ENCODE measurements around the gene HJV. TPM values are rescaled to one million over a fixed set of nuclear protein-coding genes. Genes with fewer than 3 reads are reported as not detected.

Gene HJV
- total and polyA plus RNA-seq, 2 of the 8 experiments (the other 6 are each of a cell fraction or from before 2014, with no cell fraction given): 0.32 to 0.70 TPM

DNA sequence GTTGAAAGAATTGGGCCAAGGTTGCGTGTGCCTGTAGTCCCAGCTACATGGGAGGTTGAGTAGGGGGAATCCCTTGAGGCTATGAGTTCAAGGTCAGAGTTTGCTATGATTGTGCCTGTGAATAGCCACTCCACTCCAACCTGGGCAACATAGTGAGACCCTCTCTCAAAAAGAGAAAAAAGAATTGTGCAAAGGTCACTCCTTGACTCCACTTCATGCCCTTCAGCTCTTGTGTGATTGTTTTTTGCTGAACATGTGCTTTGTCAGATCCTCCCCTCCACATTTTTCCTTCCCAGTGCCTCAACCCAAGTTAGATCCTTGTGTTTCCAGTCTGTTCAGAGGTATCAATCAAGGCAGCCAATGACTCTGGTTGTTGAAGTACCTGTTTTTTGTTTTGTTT is 33.6 kb downstream of the HJV start:
- no peak overlapping the region for H2AFZ ChIP-seq (ENCODE audit: low read length)
- H3K79me1 ChIP-seq (ENCODE audit: low read depth, low read length): no peaks in the 10 kb centered on the region
- no peak overlapping the region for H3K9ac ChIP-seq (replicated peaks in 1 of 4; ENCODE audit: extremely low read depth in 1 of 4, low read depth in 3 of 4, low read length in 3 of 4)
- H2BK120ac ChIP-seq (replicated peaks; ENCODE audit: low read depth, low read length): no peak overlapping the region
- DNase-seq (ENCODE audit: low read depth in 1 of 2, low spot score in 2 of 2) (no peak), FAIRE-seq (no peak)
- H3K79me2 ChIP-seq (ENCODE audit: control insufficient read depth in 1 of 2, insufficient read depth in 2 of 2, low read length in 2 of 2): no peaks in the 10 kb centered on the region
- H4K91ac ChIP-seq (replicated peaks; ENCODE audit: insufficient read length, low read length): no peak overlapping the region
- H3K4me3 ChIP-seq (ENCODE audit: extremely low read depth in 1 of 4, insufficient read depth in 2 of 4, low read depth in 3 of 4, low read length in 4 of 4): no peak overlapping the region
- H4K8ac ChIP-seq (ENCODE audit: extremely low read depth, insufficient read depth, low read length): no peak overlapping the region
- no peak overlapping the region for H3K18ac ChIP-seq (ENCODE audit: extremely low read depth, low read length)
- H4K20me1 ChIP-seq (replicated peaks in 1 of 2; ENCODE audit: control insufficient read depth in 1 of 2, insufficient read depth in 2 of 2, low read length in 2 of 2): no peaks in the 10 kb centered on the region
- no peaks in the 10 kb centered on the region for H3K23me2 ChIP-seq (ENCODE audit: low read depth, low read length)
- CTCF ChIA-PET (ENCODE audit: partially characterized antibody): interaction anchor here (0.9 to 12.6 kb wide), 5 partner anchors 10 to 97 kb away, joined by 3 to 93 read pairs (median 6); partner anchors contain the start of gene ITGA10
- no peaks in the 10 kb centered on the region for H3K9me3 ChIP-seq (ENCODE audit: insufficient read depth in 2 of 2, low read depth in 1 of 2, low read length in 1 of 2)
- no peak overlapping the region for H3K14ac ChIP-seq (ENCODE audit: insufficient read length)
- H3K56ac ChIP-seq (replicated peaks; ENCODE audit: insufficient read length, low read depth, low read length): no peak overlapping the region
- WGBS, 2 experiments (ENCODE audit: extremely low coverage in 1 of 2, insufficient coverage in 1 of 2, insufficient read length in 1 of 2, insufficient replicate concordance in 2 of 2, low coverage in 1 of 2, low lambda C conversion rate in 2 of 2, missing lambda C conversion rate in 1 of 2): 94% methylated on average over 1 of the region's 1 CpG; no CpG with 5 or more reads in 1 of the 2 experiments
- H3K4ac ChIP-seq (replicated peaks; ENCODE audit: insufficient read length, low read depth, low read length): no peak overlapping the region
- H3K36me3 ChIP-seq (ENCODE audit: control insufficient read depth in 2 of 4, insufficient read depth in 4 of 4, low read length in 3 of 4): peaks cover 1 to 9% (median 4%) of the 10 kb centered on the region in 4 experiments; a peak in 5 of 8 replicates
- no peak overlapping the region for H2BK12ac ChIP-seq (ENCODE audit: low read depth, low read length)
- no peak overlapping the region for H3K27ac ChIP-seq (ENCODE audit: low read depth, low read length)
- H3K4me2 ChIP-seq (ENCODE audit: insufficient read depth in 1 of 2, low read depth in 2 of 2, low read length in 2 of 2): no peak overlapping the region
- H4K5ac ChIP-seq (ENCODE audit: insufficient read length, low read depth, low read length): no peak overlapping the region
- no peak for TF ChIP-seq EGR1 (IDR thresholded peaks at IDR 0.05; ENCODE audit: borderline replicate concordance, low read depth, low read length)
- TF ChIP-seq POLR2AphosphoS5 (IDR thresholded peaks at IDR 0.05; ENCODE audit: low read depth, low read length): no peak
- no peak for TF ChIP-seq CTBP2 (IDR thresholded peaks at IDR 0.05; ENCODE audit: borderline replicate concordance, insufficient read depth, insufficient read length, low read length)
- TF ChIP-seq TCF12 (IDR thresholded peaks at IDR 0.05; ENCODE audit: low read depth, low read length): no peak
- TF ChIP-seq, protein P1, sequence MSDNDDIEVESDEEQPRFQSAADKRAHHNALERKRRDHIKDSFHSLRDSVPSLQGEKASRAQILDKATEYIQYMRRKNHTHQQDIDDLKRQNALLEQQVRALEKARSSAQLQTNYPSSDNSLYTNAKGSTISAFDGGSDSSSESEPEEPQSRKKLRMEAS (IDR thresholded peaks at IDR 0.05): no peak
- TF ChIP-seq TAF7 (optimal IDR thresholded peaks at IDR 0.05; ENCODE audit: borderline replicate concordance, low read depth, low read length): no peak
- TF ChIP-seq, protein P2, sequence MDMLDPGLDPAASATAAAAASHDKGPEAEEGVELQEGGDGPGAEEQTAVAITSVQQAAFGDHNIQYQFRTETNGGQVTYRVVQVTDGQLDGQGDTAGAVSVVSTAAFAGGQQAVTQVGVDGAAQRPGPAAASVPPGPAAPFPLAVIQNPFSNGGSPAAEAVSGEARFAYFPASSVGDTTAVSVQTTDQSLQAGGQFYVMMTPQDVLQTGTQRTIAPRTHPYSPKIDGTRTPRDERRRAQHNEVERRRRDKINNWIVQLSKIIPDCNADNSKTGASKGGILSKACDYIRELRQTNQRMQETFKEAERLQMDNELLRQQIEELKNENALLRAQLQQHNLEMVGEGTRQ (IDR thresholded peaks at IDR 0.05; ENCODE audit: low read length): no peak
- TF ChIP-seq, protein P3, sequence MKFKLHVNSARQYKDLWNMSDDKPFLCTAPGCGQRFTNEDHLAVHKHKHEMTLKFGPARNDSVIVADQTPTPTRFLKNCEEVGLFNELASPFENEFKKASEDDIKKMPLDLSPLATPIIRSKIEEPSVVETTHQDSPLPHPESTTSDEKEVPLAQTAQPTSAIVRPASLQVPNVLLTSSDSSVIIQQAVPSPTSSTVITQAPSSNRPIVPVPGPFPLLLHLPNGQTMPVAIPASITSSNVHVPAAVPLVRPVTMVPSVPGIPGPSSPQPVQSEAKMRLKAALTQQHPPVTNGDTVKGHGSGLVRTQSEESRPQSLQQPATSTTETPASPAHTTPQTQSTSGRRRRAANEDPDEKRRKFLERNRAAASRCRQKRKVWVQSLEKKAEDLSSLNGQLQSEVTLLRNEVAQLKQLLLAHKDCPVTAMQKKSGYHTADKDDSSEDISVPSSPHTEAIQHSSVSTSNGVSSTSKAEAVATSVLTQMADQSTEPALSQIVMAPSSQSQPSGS (IDR thresholded peaks at IDR 0.05; ENCODE audit: low read length): no peak
- no peak overlapping the region for H3K23ac ChIP-seq (ENCODE audit: insufficient read length)
- POLR2A ChIA-PET (ENCODE audit: partially characterized antibody): interaction anchor here (1.1 to 13.7 kb wide), 5 partner anchors 5 to 64 kb away, joined by 3 to 218 read pairs (median 10); partner anchors contain the start of gene TXNIP
- H3K27me3 ChIP-seq (replicated peaks in 1 of 4; ENCODE audit: control insufficient read depth in 3 of 4, extremely low read depth in 1 of 4, insufficient read depth in 3 of 4, low read length in 3 of 4): no peaks in the 10 kb centered on the region
- H3K4me1 ChIP-seq (replicated peaks in 1 of 4; ENCODE audit: control insufficient read depth in 3 of 4, insufficient read depth in 4 of 4, low read length in 3 of 4): peaks cover 0 to 6% (median 3%) of the 10 kb centered on the region in 4 experiments; a peak in 6 of 7 replicates
- H2BK20ac ChIP-seq (ENCODE audit: low read length): no peak overlapping the region
- H2AK5ac ChIP-seq (ENCODE audit: low read depth, low read length): no peak overlapping the region
- no peak overlapping the region for H2BK5ac ChIP-seq (ENCODE audit: low read depth, low read length)
- H2BK15ac ChIP-seq (ENCODE audit: low read length): no peak overlapping the region
